B cell (primary cell): ENCODE data around the gene ULBP2. TPM values are rescaled to one million over a fixed set of nuclear protein-coding genes. Genes with fewer than 3 reads are reported as not detected.

Experiments used
- ATAC-seq: fragments of 200-7000 bp; cut with Tn5 transposase; one replicate; pipeline ENCODE4 v1.10.0; 2021; ENCODE audit warnings: low read depth, mild to moderate bottlenecking, moderate number of reproducible peaks, moderate library complexity
- CTCF ChIA-PET: fragments of 350-600 bp; sonication (Branson Sonifier 250); formaldehyde crosslinking; loops from one replicate; lab custom pipeline; 2021; ENCODE audit warnings: antibody characterized with exemption, inconsistent platforms; lab: Charles Lee
- POLR2A ChIA-PET: fragments of 350-600 bp; sonication (Branson Sonifier 250); formaldehyde crosslinking; loops from one replicate; lab custom pipeline; 2021; ENCODE audit warnings: antibody characterized with exemption; lab: Charles Lee
- DNase-seq: peaks from one replicate; pipeline ENCODE4 v3.0.0; 2013
- H2AFZ ChIP-seq: 2 replicates; pipeline ENCODE4 v1.6.1; 2012; ENCODE audit warnings: mild to moderate bottlenecking, low read depth, low read length; ENCODE audit not compliant: insufficient read depth, poor library complexity, severe bottlenecking
- H3K27ac ChIP-seq, 2 donors: 1 replicate in 1 of 2; 2 replicates in 1 of 2; pipeline ENCODE4 v1.5.1; 2012 to 2013; ENCODE audit warnings: low read length in 2 of 2, mild to moderate bottlenecking in 2 of 2, moderate library complexity in 1 of 2
- H3K27me3 ChIP-seq, 4 experiments: fragments of 200-600 bp in 1 of 4; sonication (generic) in 1 of 4; replicated peaks in 1 of 4; 1 replicate in 2 of 4; 2 replicates in 2 of 4; pipeline versions ENCODE4 v1.6.1 to v1.7.0; 2013 to 2016; ENCODE audit warnings: low read length in 3 of 4, mild to moderate bottlenecking in 2 of 4, mixed read lengths in 1 of 4, moderate library complexity in 1 of 4; ENCODE audit not compliant: insufficient read depth in 4 of 4, control insufficient read depth in 3 of 4; ENCODE audit errors: control extremely low read depth in 1 of 4
- H3K36me3 ChIP-seq, 2 experiments: replicated peaks in 1 of 2; 1 replicate in 1 of 2; 2 replicates in 1 of 2; pipeline versions ENCODE4 v1.6.1 to v1.7.1; 2013; ENCODE audit warnings: low read length in 1 of 2; ENCODE audit not compliant: insufficient read depth in 2 of 2, control insufficient read depth in 1 of 2; ENCODE audit errors: control extremely low read depth in 1 of 2, extremely low read depth in 1 of 2
- H3K4me1 ChIP-seq, 2 donors: fragments of 200-600 bp in 1 of 2; sonication (generic) in 1 of 2; 1 replicate in 1 of 2; 2 replicates in 1 of 2; pipeline versions ENCODE4 v1.5.1 to v1.6.1; 2013 to 2017; ENCODE audit warnings: low read length in 2 of 2; ENCODE audit not compliant: control insufficient read depth in 2 of 2, insufficient read depth in 2 of 2
- H3K4me2 ChIP-seq: replicated peaks from 2 replicates; pipeline ENCODE3; 2012; ENCODE audit warnings: mild to moderate bottlenecking, low read depth, low read length; ENCODE audit not compliant: poor library complexity, severe bottlenecking
- H3K4me3 ChIP-seq, 5 experiments: fragments of 200-600 bp in 1 of 5; sonication (generic) in 1 of 5; 1 replicate in 3 of 5; 2 replicates in 2 of 5; pipeline versions ENCODE4 v1.5.1 to v1.7.0; 2011 to 2016; ENCODE audit warnings: low read length in 4 of 5, mild to moderate bottlenecking in 4 of 5, low read depth in 2 of 5, control low read depth in 1 of 5, moderate library complexity in 1 of 5; ENCODE audit not compliant: insufficient read depth in 1 of 5; ENCODE audit errors: control extremely low read depth in 1 of 5, extremely low read depth in 1 of 5
- H3K79me2 ChIP-seq: fragments of 200-600 bp; sonication (generic); one replicate; pipeline ENCODE4 v1.6.0; 2016; ENCODE audit warnings: low read length; ENCODE audit not compliant: control insufficient read depth, insufficient read depth
- H3K9ac ChIP-seq: fragments of 200-600 bp; sonication (generic); 2 replicates; pipeline ENCODE4 v1.6.1; 2017; ENCODE audit warnings: mild to moderate bottlenecking, low read length, moderate library complexity
- H3K9me3 ChIP-seq, 3 donors: one replicate each; pipeline versions ENCODE4 v1.6.1 to v1.7.1; 2013; ENCODE audit warnings: low read length in 2 of 3; ENCODE audit not compliant: control insufficient read depth in 2 of 3, insufficient read depth in 1 of 3; ENCODE audit errors: control extremely low read depth in 1 of 3
- H4K20me1 ChIP-seq: 2 replicates; pipeline ENCODE4 v1.6.0; 2012; ENCODE audit warnings: mild to moderate bottlenecking, low read length; ENCODE audit not compliant: insufficient read depth, control insufficient read depth, poor library complexity, severe bottlenecking
- H3K27ac Mint-ChIP-seq: one replicate; pipeline ENCODE4 v1.8.0; 2021; ENCODE audit warnings: mixed read lengths
- H3K27me3 Mint-ChIP-seq: one replicate; pipeline ENCODE4 v1.8.0; 2021; ENCODE audit warnings: mixed read lengths
- H3K4me1 Mint-ChIP-seq: one replicate; pipeline ENCODE4 v1.8.0; 2021; ENCODE audit warnings: mixed read lengths
- H3K4me3 Mint-ChIP-seq: one replicate; pipeline ENCODE4 v1.8.0; 2021; ENCODE audit warnings: mixed read lengths
- H3K9me3 Mint-ChIP-seq: one replicate; pipeline ENCODE4 v1.8.0; 2022; ENCODE audit warnings: mixed read lengths; ENCODE audit not compliant: insufficient read depth
- EZH2 ChIP-seq: IDR thresholded peaks from 2 replicates; pipeline ENCODE4 v1.6.1; 2012; ENCODE audit warnings: borderline replicate concordance, low read depth, mild to moderate bottlenecking, moderate library complexity, low read length; ENCODE audit not compliant: insufficient read depth, poor library complexity, severe bottlenecking
- WGBS: methylation state at CpG from one replicate; pipeline ENCODE4 v1.1.5; 2013; ENCODE audit warnings: missing lambda C conversion rate; ENCODE audit not compliant: insufficient coverage; 5-methylcytosine and 5-hydroxymethylcytosine counted together
- intact Hi-C: fragments of 100-400 bp; cut with micrococcal nuclease; formaldehyde crosslinking; loops from one replicate; pipeline ENCODE4 v1.10.0; 2022
- polyA plus RNA-seq: library from polyadenylated mRNA; depleted of rRNA; stranded (reverse); fragments of >200 nt; gene quantifications from 2 replicates; pipeline ENCODE4 v1.2.3, GENCODE V29; 2012
- total RNA-seq, 2 donors: library from RNA; stranded (reverse); fragments of 120-200 nt in 1 of 2; gene quantifications; 1 replicate in 1 of 2; 2 replicates in 1 of 2; pipeline versions ENCODE4 v1.2.3 to v1.2.4, GENCODE V29; 2013 to 2022
- TF ChIP-seq, protein P1 (sequence below): fragments of 200-600 bp; IDR thresholded peaks from one replicate; pipeline ENCODE4 v1.8.0; 2022; ENCODE audit warnings: antibody characterized with exemption, mild to moderate bottlenecking

Gene ULBP2
- total and polyA plus RNA-seq, 2 donors (not counting 1 experiment from before 2014, with no cell fraction given) = 0.31 TPM; not detected in 1

DNA sequence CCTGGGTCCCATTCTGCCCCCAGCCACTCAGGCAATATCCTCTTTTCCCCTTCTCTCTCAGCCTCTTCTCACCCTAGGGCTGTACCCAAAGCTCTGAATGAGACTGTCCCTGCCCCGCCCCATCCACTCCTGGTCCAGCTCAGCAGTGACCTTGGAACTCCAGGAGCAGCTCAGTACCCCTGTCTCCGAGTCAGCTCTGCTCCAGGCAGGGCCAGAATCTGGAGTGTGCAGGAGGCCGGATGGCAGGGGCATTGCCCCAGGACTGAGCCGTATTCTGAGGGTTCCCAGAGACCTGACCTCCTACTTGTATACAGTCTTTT, 16.9 kb upstream of the ULBP2 start:
- H3K9ac ChIP-seq = no peak overlapping the region
- no peak for DNase-seq
- intact Hi-C loops = no loop called here
- H3K27ac ChIP-seq = no peak overlapping the region
- H3K4me3 Mint-ChIP-seq = no peak overlapping the region
- H4K20me1 ChIP-seq = no peaks in the 10 kb centered on the region
- peaks cover 29 to 37% of the 10 kb centered on the region in 2 donors for H3K4me1 ChIP-seq
- H3K4me3 ChIP-seq = no peak overlapping the region
- TF ChIP-seq, protein P1, sequence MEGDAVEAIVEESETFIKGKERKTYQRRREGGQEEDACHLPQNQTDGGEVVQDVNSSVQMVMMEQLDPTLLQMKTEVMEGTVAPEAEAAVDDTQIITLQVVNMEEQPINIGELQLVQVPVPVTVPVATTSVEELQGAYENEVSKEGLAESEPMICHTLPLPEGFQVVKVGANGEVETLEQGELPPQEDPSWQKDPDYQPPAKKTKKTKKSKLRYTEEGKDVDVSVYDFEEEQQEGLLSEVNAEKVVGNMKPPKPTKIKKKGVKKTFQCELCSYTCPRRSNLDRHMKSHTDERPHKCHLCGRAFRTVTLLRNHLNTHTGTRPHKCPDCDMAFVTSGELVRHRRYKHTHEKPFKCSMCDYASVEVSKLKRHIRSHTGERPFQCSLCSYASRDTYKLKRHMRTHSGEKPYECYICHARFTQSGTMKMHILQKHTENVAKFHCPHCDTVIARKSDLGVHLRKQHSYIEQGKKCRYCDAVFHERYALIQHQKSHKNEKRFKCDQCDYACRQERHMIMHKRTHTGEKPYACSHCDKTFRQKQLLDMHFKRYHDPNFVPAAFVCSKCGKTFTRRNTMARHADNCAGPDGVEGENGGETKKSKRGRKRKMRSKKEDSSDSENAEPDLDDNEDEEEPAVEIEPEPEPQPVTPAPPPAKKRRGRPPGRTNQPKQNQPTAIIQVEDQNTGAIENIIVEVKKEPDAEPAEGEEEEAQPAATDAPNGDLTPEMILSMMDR = no peak
- TF ChIP-seq EZH2 = no peak
- peaks cover 36% of the 10 kb centered on the region for H3K4me1 Mint-ChIP-seq
- no peaks in the 10 kb centered on the region for H3K79me2 ChIP-seq
- ChIA-PET CTCF (interaction anchor here (0.6 to 2.4 kb wide), 5 partner anchors 86 to 201 kb away, joined by 3 to 10 read pairs (median 4); no protein-coding TSS in a partner anchor), POLR2A (no interaction called here)
- no peak for ATAC-seq
- no peak overlapping the region for H2AFZ ChIP-seq
- H3K27me3 Mint-ChIP-seq = peaks cover 88% of the 10 kb centered on the region
- H3K9me3 Mint-ChIP-seq = no peaks in the 10 kb centered on the region
- no peak overlapping the region for H3K27ac Mint-ChIP-seq
- no peak overlapping the region for H3K4me2 ChIP-seq
- H3K36me3 ChIP-seq = no peaks in the 10 kb centered on the region
- H3K9me3 ChIP-seq = peaks cover 0 to 34% (median 0%) of the 10 kb centered on the region in 3 donors
- H3K27me3 ChIP-seq = peaks cover 0 to 81% (median 54%) of the 10 kb centered on the region in 4 experiments
- 90% methylated on average over 4 of the region's 4 CpGs for WGBS

DNA sequence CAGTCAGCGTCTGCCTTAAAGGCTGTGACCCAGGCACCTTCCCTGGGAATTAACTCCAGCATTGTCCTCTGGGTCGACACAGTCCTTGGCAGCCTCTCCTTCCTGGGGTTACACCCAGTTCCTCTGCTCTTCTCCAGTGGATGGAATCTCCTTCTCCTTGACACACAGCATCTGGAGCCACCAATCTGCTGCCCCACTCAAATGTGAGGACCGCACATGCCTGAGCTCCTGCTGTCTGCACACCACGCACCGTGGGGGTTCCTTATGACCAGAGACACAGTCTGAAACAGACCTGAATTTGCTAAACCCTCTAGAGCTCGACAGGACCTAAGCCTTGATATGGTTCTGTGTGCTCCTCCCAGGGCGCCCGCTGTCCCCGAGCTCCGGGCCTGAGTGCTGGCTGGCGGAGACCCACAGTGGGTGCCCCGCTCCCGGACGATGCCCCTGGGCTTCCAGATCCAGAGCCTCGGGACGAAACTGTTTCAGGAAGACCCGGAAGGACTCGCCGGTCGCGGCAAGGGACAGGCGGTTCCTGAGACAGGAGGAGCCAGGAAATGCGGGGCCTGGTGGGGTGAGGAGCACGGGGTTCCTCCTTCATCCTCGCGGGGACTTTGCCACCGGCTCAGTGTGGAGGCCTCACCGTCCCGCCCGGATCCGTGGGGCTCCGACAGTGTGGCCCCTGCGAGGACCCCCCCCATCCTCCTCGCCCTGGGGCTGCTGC, 16.4 kb upstream of the ULBP2 start:
- no peak overlapping the region for H3K27ac Mint-ChIP-seq
- TF ChIP-seq, protein P1 = no peak
- TF ChIP-seq EZH2 = no peak
- Histone ChIP-seq H4K20me1 (no peaks in the 10 kb centered on the region), H3K9ac (no peak overlapping the region), H3K4me1 (peaks cover 29 to 37% of the 10 kb centered on the region in 2 donors), H3K9me3 (peaks cover 0 to 34% (median 0%) of the 10 kb centered on the region in 3 donors), H3K27ac (no peak overlapping the region), H3K4me3 (no peak overlapping the region), H2AFZ (peak overlapping the region; percentile 46), H3K36me3 (no peaks in the 10 kb centered on the region), H3K79me2 (no peaks in the 10 kb centered on the region), H3K27me3 (peaks cover 0 to 77% (median 58%) of the 10 kb centered on the region in 4 experiments), H3K4me2 (peak overlapping the region; percentile 60)
- ChIA-PET POLR2A (no interaction called here), CTCF (interaction anchor here (0.6 to 2.4 kb wide), 4 partner anchors 87 to 202 kb away, joined by 3 to 10 read pairs (median 4); no protein-coding TSS in a partner anchor)
- intact Hi-C loops = no loop called here
- DNase-seq = peak; percentile 37
- ATAC-seq = no peak
- WGBS = 13% methylated on average over 34 of the region's 34 CpGs
- H3K4me3 Mint-ChIP-seq = peak overlapping the region; percentile 54
- peaks cover 88% of the 10 kb centered on the region for H3K27me3 Mint-ChIP-seq
- peaks cover 36% of the 10 kb centered on the region for H3K4me1 Mint-ChIP-seq
- no peaks in the 10 kb centered on the region for H3K9me3 Mint-ChIP-seq
